Measurements from ENCODE around the gene MSL1.

Gene MSL1

DNA sequence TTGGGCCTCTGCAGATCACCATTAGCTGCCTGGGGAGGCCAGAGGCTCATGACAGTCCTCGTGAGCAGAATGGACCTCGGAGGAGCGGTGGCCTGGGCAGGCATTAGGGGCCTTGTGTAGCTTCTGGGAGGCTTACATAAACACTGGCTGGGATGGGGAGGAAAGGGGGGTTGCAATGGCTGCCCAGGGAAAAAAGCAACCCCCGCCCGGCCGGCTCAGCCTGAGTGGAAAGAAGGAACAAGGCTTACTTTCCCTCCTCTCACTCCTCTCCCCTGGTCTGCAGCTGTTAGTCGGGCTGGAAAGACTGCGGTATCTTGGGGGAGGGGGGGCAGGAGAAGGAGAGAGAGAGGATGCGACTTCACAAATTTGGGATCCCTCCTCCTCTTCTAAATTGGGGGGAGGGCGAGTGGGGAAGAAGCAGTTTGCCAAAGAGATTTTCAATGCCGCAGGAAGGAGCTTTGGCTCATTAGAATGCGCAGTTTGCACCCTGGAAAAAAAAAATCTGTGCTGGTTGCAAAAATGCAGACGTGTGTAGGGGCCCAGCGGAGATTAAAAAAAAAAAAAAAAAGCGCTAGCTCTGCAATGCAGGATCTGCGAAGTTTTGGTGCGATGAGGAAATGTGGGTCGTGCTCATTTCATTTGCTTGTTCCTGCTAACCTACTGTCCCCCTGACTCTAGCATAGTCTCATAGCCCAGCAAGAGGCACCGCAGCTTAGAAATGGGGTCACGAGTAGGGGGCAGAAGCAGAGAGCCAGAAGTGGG, 14.8 kb upstream of the MSL1 start:
- Histone ChIP-seq H3K36me3 (replicated peaks) (no peaks in the 10 kb centered on the region), H3K9me3 (no peaks in the 10 kb centered on the region), H3K27me3 (ENCODE audit: low read depth) (no peaks in the 10 kb centered on the region), H3K4me3 (no peak overlapping the region), H3K4me1 (peaks cover 32% of the 10 kb centered on the region)
- in situ Hi-C loops (cut with MboI; ENCODE audit: low sequenced_read_pairs), result no loop called here
- no peak for DNase-seq (ENCODE audit: low spot score in 2 of 2)

DNA sequence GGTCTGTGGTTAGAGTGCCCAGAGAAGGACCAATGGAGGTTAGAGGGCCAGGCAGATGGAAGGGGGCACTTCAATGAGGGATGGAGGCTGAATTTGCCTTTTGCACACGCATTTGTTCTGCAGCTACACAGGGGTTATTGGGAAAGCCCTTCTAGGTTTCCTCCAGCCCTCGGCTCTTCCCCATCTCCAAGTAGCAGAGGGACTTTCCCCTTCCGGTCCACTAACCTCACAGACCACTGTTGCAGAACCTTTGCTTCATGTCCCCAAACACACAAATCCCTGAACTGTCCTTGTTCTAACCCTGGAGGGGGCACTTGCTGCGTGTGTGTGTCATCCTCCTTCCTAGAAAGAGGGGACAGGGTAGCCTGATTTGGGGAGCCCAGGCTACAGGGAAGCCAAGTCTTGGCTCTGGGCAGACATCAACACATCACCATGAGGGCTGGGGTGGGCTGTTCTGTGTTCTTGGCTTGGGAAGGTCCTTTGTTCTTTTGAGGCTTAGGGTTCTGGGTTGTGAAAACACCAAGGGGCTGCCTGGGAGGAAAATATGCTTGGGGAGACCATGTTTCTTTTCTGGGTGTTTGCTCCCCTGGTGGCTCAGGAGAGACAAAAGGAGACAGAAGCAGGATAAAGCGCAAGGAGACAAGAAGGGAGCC, 14.1 kb upstream of the MSL1 start:
- in situ Hi-C loops (cut with MboI; ENCODE audit: low sequenced_read_pairs), result no loop called here
- Histone ChIP-seq H3K27me3 (ENCODE audit: low read depth) (no peaks in the 10 kb centered on the region), H3K4me3 (no peak overlapping the region), H3K9me3 (no peaks in the 10 kb centered on the region), H3K36me3 (replicated peaks) (no peaks in the 10 kb centered on the region), H3K4me1 (peaks cover 34% of the 10 kb centered on the region)
- no peak for DNase-seq (ENCODE audit: low spot score in 2 of 2)

DNA sequence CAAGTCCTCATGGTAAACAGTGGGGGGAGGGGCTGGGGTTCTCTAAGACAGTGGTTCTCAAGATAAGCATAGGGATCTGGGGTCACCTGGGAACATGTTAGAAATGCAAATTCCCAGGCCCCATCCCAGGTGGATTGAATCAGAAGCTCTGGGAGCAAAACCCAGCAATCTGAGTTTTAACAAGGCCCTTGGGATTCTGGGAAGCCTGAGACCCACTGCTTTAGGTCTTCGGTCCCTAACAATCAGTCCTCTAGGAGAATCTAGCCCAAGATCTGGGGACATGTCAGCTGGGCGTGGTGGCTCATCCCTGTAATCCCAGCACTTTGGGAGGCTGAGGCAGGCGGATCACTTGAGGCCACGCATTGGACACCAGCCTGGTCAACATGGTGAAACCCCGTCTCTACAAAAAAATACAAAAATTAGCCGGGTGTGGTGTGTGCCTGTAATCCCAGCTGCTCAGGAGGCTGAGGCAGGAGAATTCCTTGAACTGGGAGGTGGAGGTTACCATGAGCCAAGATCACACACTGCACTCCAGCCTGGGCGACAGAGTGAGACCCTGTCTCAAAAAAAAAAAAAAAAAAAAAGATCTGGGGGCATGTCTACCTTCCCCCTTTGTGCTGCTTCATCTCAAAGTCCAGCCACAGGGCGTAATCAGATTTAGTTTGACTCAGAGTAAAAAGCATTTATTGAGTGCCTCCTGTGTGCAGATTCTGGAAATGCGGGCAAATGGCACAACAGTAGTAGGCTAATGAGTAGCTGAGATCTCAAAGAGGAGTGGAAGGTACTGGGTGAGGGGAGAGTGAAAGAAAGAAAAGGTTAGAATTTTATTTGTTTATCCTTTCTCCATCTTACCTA, 12.6 kb upstream of the MSL1 start:
- no peak for DNase-seq (ENCODE audit: low spot score in 2 of 2)
- in situ Hi-C loops (cut with MboI; ENCODE audit: low sequenced_read_pairs), result no loop called here
- Histone ChIP-seq H3K9me3 (no peaks in the 10 kb centered on the region), H3K36me3 (replicated peaks) (no peaks in the 10 kb centered on the region), H3K4me3 (no peak overlapping the region), H3K4me1 (peaks cover 42% of the 10 kb centered on the region), H3K27me3 (ENCODE audit: low read depth) (no peaks in the 10 kb centered on the region)

DNA sequence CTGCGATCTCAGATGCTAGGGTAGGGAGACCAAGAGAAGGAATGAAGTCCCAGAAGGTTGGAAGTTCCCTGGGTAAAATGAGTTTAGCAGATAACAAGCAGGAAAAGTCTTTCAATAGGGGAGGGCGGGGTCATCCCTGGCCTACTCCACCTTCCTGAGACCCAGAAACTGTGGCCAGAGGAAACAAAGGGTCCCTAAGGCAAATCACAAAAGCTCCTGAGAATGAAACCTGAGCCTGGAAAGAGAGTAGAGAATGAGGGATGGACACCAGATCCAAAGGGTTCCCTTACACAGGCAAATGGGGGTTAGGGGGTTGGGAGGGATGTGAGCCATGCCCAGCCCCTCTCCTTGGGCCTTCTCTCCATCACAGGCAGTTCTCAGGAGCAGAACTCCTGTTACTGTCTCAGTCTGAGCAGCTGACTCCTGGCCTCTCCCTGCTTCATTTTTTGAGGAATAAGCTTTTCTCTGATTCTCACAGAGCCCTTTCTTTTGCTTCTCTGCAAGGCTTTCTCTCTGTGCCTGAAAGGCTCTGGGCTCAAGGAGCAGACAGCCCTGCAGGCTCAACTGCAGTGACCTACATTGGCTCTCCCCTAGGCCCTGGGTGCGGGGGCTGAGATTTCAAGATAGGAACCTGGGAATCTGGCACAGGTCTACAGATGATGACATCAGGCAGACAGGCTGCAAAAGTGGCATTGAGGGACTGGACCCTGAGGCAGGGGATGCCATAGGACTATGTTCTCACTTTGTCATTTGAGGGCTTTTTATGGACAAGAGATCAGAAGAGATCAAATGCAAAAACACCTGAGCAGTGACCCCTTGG, 11.5 kb upstream of the MSL1 start:
- H3K27me3 ChIP-seq (ENCODE audit: low read depth), result no peaks in the 10 kb centered on the region
- no peak overlapping the region for H3K4me3 ChIP-seq
- no peaks in the 10 kb centered on the region for H3K9me3 ChIP-seq
- in situ Hi-C loops (cut with MboI; ENCODE audit: low sequenced_read_pairs), result no loop called here
- H3K36me3 ChIP-seq (replicated peaks), result no peaks in the 10 kb centered on the region
- DNase-seq (ENCODE audit: low spot score in 2 of 2), result peak; percentile 42 to 45
- H3K4me1 ChIP-seq, result peaks cover 45% of the 10 kb centered on the region

DNA sequence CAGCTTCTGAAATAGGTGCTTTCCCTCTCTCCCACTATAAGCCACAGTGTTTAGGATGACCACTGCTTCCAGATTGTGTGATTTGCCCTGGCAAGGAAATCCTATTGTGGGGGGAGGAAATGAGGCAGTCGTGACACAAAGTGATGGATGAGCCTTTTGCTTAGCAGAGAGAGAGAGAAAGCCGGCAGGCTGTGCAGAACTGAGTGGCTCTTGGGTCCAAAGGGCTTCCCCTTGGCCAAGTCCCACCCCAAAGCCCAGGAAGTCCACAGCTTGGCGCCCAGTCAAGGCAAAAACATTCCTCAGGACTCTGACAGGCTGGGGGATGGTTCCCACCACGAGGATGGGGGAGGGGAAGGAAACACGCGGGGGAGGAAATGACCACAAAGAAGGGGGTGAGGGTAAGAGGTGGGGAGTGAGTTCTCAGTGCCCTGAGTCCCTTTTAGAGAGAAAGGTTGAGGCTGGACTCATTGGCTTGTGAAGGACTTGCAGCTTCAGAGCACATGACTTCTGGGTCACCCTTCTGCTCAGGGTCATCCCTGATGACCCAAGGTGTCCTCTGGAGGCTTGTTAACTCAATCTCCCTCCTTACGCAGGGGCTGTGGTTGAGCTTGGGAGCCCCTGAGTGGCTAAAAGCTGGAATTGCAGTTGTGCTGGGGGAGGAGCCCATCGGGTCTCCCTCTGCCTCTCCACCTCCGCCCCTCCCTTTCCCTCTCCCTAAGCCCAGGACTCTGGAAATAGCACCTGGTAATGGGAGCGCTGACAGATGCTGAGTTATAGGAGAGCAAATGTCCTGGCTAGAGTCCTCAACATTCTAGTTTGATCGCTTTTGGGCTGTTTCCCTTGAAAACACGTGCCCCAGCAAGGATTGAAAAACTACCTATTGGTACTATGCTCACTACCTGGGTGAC, 10.3 kb upstream of the MSL1 start:
- H3K36me3 ChIP-seq (replicated peaks), result no peaks in the 10 kb centered on the region
- H3K4me3 ChIP-seq, result no peak overlapping the region
- in situ Hi-C loops (cut with MboI; ENCODE audit: low sequenced_read_pairs), result no loop called here
- DNase-seq (ENCODE audit: low spot score in 2 of 2), result peak; percentile 92
- H3K9me3 ChIP-seq, result no peaks in the 10 kb centered on the region
- no peaks in the 10 kb centered on the region for H3K27me3 ChIP-seq (ENCODE audit: low read depth)
- peaks cover 45% of the 10 kb centered on the region for H3K4me1 ChIP-seq

DNA sequence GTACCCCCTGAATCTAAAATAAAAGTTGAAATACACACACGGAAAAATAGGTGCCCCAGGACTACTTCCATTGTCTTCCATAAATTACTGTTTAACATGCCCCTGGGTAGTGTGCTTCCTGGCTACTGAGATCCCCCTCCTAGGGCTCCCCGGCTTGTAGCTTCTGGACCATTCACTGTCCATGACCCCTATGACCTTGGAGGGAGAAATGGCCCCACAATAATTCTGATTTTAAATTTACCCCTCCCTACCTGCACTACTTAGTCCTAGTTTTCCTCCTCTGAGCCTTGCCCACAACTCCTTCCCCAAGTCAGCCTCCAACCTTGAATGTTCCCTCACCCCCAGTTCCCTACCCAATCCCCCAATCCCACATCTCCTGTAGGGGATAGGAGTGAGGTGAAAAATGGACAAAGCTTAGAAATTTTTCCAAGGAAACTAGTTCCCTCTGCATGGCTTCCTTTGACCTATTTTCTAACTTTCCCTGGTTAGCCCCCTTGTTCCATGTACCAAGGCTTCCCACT, 9.5 kb upstream of the MSL1 start:
- no peak overlapping the region for H3K4me3 ChIP-seq

DNA sequence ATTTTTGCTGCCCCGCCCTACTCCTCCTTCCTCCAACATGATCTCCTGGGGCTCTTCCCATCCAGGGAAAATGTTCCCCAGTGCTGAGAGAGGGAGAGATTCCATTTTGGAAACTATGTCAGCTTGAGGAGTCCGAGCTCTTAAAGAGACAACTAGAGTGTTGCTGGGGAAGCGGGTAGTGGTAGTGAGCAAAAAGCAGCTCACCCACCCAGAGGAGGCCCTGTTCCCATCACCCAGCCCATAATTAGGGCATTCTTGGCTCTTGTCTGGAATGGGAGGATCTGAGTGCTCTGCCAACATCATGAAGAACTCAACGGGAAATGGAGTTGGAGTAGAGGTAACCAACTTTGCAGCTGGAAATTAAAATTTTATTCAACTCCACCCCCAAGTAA, 9.1 kb upstream of the MSL1 start:
- Histone ChIP-seq H3K4me3 (no peak overlapping the region), H3K9me3 (no peaks in the 10 kb centered on the region)
- in situ Hi-C loops (cut with MboI; ENCODE audit: low sequenced_read_pairs), result no loop called here

More for the DNA sequence above, 9.5 kb upstream of the MSL1 start:
- DNase-seq (ENCODE audit: low spot score in 2 of 2), result no peak
- Histone ChIP-seq H3K9me3 (no peaks in the 10 kb centered on the region), H3K27me3 (ENCODE audit: low read depth) (no peaks in the 10 kb centered on the region), H3K36me3 (replicated peaks) (no peaks in the 10 kb centered on the region), H3K4me1 (peaks cover 45% of the 10 kb centered on the region)
- in situ Hi-C loops (cut with MboI; ENCODE audit: low sequenced_read_pairs), result no loop called here

DNA sequence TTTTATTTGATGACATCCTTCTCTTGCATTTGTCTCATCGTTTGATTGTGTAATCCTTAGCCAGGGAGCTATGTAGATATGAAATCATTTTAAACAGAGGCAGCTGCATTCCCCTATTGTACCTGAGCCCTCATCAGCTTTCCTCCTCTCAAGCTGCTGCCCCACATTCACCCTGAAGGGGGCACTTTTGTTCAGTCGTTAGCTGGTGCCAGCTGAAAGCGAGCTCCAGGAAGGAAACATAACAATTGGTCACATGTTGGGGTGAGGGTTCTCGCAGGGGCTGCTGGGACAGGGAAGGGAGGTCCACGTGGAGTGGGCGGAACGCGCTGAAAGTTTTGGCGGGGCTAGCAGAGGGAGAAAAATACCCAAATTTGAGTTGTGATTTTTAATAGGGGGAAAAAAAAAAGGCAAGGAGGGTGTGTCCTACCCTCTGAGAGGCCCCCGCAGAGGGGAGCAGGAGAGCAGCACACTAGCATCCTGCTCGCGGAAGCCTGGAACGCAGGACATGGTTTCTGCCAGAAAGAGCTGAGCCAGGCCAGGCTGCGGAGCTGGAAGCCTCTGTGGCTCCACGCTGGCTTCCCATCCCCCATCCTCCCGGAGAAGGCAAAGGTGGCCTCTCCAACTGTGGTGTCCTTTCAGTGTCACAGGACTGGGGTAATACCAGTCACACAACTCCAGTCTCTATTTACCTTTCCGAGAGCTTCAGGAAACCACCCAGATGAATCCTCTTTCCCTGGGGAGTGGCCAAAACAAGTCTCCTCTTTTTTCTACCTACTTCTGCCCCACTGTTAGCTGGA, 8.5 kb upstream of the MSL1 start:
- H3K4me1 ChIP-seq, result peaks cover 38% of the 10 kb centered on the region
- in situ Hi-C loops (cut with MboI; ENCODE audit: low sequenced_read_pairs), result no loop called here

More for the DNA sequence above, 9.1 kb upstream of the MSL1 start:
- no peak for DNase-seq (ENCODE audit: low spot score in 2 of 2)
- no peaks in the 10 kb centered on the region for H3K27me3 ChIP-seq (ENCODE audit: low read depth)
- H3K4me1 ChIP-seq, result peaks cover 44% of the 10 kb centered on the region
- no peaks in the 10 kb centered on the region for H3K36me3 ChIP-seq (replicated peaks)

DNA sequence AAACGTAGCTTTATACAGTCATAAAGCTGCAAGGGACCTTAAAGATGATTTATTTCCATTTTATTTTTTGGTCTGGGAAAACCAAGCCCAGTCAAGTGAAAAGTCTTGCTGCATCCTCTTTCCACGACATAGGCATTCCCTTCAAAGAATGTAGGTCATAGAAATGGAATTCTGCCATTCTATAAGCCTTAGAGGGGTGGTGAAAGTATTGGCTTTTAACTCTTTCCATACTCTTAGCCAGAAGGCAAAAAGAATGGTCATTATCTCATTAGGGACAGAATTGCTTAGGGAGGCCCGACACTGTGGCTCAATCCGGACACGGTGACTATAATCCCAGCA, 7.9 kb upstream of the MSL1 start:
- Histone ChIP-seq H3K4me1 (peaks cover 35% of the 10 kb centered on the region), H3K36me3 (replicated peaks) (no peaks in the 10 kb centered on the region), H3K9me3 (no peaks in the 10 kb centered on the region), H3K4me3 (peak overlapping the region; percentile 8; the same call in 1 of the 2 replicates), H3K27me3 (ENCODE audit: low read depth) (no peaks in the 10 kb centered on the region)
- DNase-seq (ENCODE audit: low spot score in 2 of 2), result no peak
- in situ Hi-C loops (cut with MboI; ENCODE audit: low sequenced_read_pairs), result no loop called here

More for the DNA sequence above, 8.5 kb upstream of the MSL1 start:
- Histone ChIP-seq H3K9me3 (no peaks in the 10 kb centered on the region), H3K27me3 (ENCODE audit: low read depth) (no peaks in the 10 kb centered on the region), H3K4me3 (peak overlapping the region; percentile 8), H3K36me3 (replicated peaks) (no peaks in the 10 kb centered on the region)
- peak; percentile 95 for DNase-seq (ENCODE audit: low spot score in 2 of 2)

DNA sequence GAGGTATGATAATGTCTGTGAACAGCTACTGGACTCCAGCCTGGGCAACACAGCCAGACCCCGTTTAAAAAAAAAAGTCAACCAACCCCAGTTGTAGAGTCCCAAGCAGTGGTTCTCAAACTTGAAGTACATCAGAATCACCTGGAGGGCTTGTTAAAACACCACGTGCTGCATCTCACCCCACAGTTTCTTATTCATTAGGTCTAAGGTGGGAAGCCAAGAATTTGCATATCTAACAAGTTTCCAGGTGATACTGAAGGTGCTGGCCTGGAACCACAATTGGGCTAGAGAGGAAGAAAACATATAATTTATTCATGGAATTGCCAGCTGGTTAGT, 6.7 kb upstream of the MSL1 start:
- in situ Hi-C loops (cut with MboI; ENCODE audit: low sequenced_read_pairs), result no loop called here
- H3K9me3 ChIP-seq, result no peaks in the 10 kb centered on the region
- peaks cover 30% of the 10 kb centered on the region for H3K4me1 ChIP-seq
- no peaks in the 10 kb centered on the region for H3K36me3 ChIP-seq (replicated peaks)
- DNase-seq (ENCODE audit: low spot score in 2 of 2), result no peak
- H3K27me3 ChIP-seq (ENCODE audit: low read depth), result no peaks in the 10 kb centered on the region
- no peak overlapping the region for H3K4me3 ChIP-seq

DNA sequence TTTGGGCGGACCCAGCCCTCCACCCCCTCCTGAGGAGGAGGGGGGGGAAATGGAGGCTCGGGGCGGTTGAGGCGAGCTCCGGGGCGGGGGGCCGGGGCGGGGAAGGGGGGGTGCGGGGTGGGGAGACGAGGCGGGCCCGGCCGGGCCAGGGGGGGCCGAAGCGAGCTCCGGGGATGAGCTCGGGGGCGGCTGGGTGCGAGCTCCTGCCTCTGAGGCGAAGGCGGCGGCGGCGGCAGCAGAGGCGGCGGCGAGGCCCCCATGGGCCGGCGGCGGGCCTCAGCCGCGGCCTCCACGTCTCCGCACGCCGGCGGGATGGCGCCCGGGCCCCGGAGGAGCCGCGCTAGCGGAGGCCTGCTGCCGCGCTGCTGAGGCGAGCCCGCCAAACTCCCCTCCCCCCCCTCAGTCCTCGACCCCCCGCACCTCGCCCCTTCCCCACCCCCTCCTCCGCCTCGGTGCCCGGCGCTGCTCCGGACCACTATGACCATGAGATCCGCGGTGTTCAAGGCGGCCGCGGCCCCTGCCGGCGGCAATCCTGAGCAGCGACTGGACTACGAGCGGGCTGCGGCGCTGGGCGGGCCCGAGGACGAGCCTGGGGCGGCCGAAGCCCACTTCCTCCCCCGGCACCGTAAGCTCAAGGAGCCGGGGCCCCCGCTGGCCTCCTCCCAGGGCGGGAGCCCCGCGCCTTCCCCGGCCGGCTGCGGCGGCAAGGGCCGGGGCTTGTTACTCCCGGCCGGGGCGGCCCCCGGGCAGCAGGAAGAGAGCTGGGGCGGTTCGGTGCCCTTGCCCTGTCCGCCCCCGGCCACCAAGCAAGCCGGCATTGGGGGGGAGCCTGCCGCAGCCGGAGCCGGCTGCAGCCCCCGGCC, 596 bp downstream of the MSL1 start:
- peak in 1 of 2 experiments; percentile 57 for DNase-seq (ENCODE audit: low spot score in 2 of 2)
- H3K36me3 ChIP-seq (replicated peaks), result peaks cover 22% of the 10 kb centered on the region
- in situ Hi-C loops (cut with MboI; ENCODE audit: low sequenced_read_pairs), result no loop called here

More for the DNA sequence above, 596 bp downstream of the MSL1 start:
- peaks cover 10% of the 10 kb centered on the region for H3K4me1 ChIP-seq
- no peaks in the 10 kb centered on the region for H3K9me3 ChIP-seq
- no peaks in the 10 kb centered on the region for H3K27me3 ChIP-seq (ENCODE audit: low read depth)
- peak overlapping the region; percentile 91 for H3K4me3 ChIP-seq

Data from HAP-1 (cell line).